HEK293T (cell line): ENCODE data around the gene CNPPD1.

Source experiments
- CTCF ChIA-PET: fragments of 350-600 bp; formaldehyde crosslinking; extraction: SDS; loops from one replicate; lab custom pipeline; 2021; ENCODE audit warnings: antibody characterized with exemption, inconsistent platforms; lab: Yijun Ruan, JAX
- POLR2A ChIA-PET: fragments of 350-600 bp; formaldehyde crosslinking; extraction: SDS; loops from one replicate; lab custom pipeline; 2020; ENCODE audit warnings: antibody characterized with exemption, inconsistent platforms; lab: Yijun Ruan, JAX
- DNase-seq: peaks from one replicate; pipeline ENCODE4 v3.0.0; 2012; ENCODE audit warnings: mixed read lengths; ENCODE audit errors: extremely low spot score
- ARNT ChIP-seq: fragments of 450-650 bp; IDR thresholded peaks from 2 replicates; pipeline ENCODE4 v1.6.1; 2017; ENCODE audit warnings: mild to moderate bottlenecking
- BHLHE40 ChIP-seq: fragments of 450-650 bp; IDR thresholded peaks from 2 replicates; pipeline ENCODE4 v1.6.1; 2016; ENCODE audit warnings: mild to moderate bottlenecking, moderate library complexity, borderline replicate concordance
- CTBP1 ChIP-seq: fragments of 450-650 bp; IDR thresholded peaks from 2 replicates; pipeline ENCODE4 v1.6.1; 2016; ENCODE audit warnings: borderline replicate concordance
- ELF4 ChIP-seq: fragments of 450-650 bp; IDR thresholded peaks from 2 replicates; pipeline ENCODE4 v1.6.1; 2017; ENCODE audit warnings: antibody characterized with exemption
- FOXA1 ChIP-seq: fragments of 450-650 bp; IDR thresholded peaks from 2 replicates; pipeline ENCODE4 v1.6.1; 2016; ENCODE audit warnings: mild to moderate bottlenecking
- FOXK2 ChIP-seq: fragments of 450-650 bp; IDR thresholded peaks from 2 replicates; pipeline ENCODE4 v1.6.1; 2016; ENCODE audit warnings: mild to moderate bottlenecking
- FOXM1 ChIP-seq: fragments of 450-650 bp; IDR thresholded peaks from 2 replicates; pipeline ENCODE4 v1.6.1; 2017; ENCODE audit warnings: mild to moderate bottlenecking, borderline replicate concordance
- HDGF ChIP-seq: fragments of 450-650 bp; IDR thresholded peaks from 2 replicates; pipeline ENCODE4 v1.6.1; 2017; ENCODE audit warnings: antibody characterized with exemption, borderline replicate concordance
- L3MBTL2 ChIP-seq: fragments of 450-650 bp; conservative IDR thresholded peaks from 2 replicates; pipeline ENCODE4 v1.6.1; 2016; ENCODE audit warnings: mild to moderate bottlenecking
- LEF1 ChIP-seq: fragments of 450-650 bp; IDR thresholded peaks from 2 replicates; pipeline ENCODE4 v1.6.1; 2017; ENCODE audit warnings: mild to moderate bottlenecking, borderline replicate concordance
- NFRKB ChIP-seq: fragments of 450-650 bp; IDR thresholded peaks from 2 replicates; pipeline ENCODE4 v1.6.1; 2016; ENCODE audit warnings: mild to moderate bottlenecking, moderate library complexity
- SP1 ChIP-seq: fragments of 450-650 bp; IDR thresholded peaks from 2 replicates; pipeline ENCODE4 v1.6.1; 2017
- SUZ12 ChIP-seq: fragments of 450-650 bp; IDR thresholded peaks from 2 replicates; pipeline ENCODE4 v1.6.1; 2016; ENCODE audit warnings: mild to moderate bottlenecking
- TARDBP ChIP-seq: fragments of 450-650 bp; IDR thresholded peaks from 2 replicates; pipeline ENCODE4 v1.6.1; 2016
- ZNF384 ChIP-seq: fragments of 450-650 bp; IDR thresholded peaks from 2 replicates; pipeline ENCODE4 v1.6.1; 2016
- TF ChIP-seq, protein P1 (sequence below): fragments of 450-650 bp; IDR thresholded peaks from 2 replicates; pipeline ENCODE4 v1.6.1; 2016

CNPPD1 gene

DNA sequence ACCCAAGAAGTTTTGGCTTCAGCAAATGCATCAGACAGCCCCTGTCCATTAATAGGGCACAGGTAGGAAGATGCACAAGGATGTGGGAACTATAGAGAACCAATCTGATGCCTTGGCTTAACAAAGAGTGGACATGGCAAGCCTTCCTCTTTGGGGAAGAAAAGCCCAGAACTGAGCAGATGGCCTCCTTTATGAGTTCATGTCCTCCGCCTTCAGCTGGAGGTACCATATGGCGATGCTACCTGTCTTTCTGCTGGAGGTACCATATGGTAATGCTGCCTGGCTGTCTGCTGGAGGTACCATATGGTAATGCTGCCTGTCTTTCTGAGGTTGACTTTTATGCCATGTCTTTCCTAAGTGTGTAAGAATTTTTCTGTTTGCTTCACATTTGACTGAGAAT is 7.4 kb upstream of the CNPPD1 start:
- ChIA-PET POLR2A (no interaction called here), CTCF (no interaction called here)
- no peak for DNase-seq
- no peak for TF ChIP-seq L3MBTL2

DNA sequence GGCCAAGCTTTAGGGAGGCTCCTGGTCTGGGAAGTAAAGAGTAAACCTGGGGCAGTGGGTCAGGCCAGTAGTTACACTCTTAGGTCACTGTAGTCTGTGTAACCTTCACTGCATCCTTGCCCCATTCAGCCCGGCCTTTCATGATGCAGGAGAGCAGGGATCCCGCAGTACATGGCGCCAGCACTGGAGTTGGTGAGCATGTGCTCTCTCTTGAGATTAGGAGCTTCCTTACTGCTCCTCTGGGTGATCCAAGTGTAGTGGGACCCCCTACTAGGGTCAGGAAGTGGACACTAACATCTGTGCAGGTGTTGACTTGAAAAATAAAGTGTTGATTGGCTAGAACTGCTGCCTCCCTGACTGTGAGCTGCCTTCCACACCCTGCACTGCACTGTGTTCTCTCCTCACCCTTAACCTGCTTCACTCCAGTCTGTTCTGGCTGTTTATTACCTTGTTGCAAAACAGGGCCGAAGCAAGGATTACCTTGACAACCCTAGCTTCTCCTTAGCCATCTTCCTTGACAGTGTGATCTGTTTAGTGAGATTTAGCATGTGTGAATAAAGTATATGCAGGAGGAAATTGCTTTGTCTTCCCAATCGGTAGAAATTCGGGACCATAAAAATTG is 6.5 kb upstream of the CNPPD1 start:
- no peak for DNase-seq
- CTCF ChIA-PET: no interaction called here

DNA sequence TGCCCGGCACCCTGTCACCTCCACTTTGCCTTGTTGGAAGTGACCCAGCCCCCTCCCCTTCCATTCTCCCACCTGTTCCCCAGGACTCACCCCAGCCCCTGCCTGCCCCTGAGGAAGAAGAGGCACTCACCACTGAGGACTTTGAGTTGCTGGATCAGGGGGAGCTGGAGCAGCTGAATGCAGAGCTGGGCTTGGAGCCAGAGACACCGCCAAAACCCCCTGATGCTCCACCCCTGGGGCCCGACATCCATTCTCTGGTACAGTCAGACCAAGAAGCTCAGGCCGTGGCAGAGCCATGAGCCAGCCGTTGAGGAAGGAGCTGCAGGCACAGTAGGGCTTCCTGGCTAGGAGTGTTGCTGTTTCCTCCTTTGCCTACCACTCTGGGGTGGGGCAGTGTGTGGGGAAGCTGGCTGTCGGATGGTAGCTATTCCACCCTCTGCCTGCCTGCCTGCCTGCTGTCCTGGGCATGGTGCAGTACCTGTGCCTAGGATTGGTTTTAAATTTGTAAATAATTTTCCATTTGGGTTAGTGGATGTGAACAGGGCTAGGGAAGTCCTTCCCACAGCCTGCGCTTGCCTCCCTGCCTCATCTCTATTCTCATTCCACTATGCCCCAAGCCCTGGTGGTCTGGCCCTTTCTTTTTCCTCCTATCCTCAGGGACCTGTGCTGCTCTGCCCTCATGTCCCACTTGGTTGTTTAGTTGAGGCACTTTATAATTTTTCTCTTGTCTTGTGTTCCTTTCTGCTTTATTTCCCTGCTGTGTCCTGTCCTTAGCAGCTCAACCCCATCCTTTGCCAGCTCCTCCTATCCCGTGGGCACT is 5.8 kb upstream of the CNPPD1 start:
- CTCF ChIA-PET: no interaction called here
- no peak for DNase-seq
- POLR2A ChIA-PET: no interaction called here
- TF ChIP-seq ZNF384 (no peak), BHLHE40 (no peak), FOXK2 (no peak), SUZ12 (no peak), L3MBTL2 (no peak), SP1 (no peak)

More for the DNA sequence above, 6.5 kb upstream of the CNPPD1 start:
- TF ChIP-seq BHLHE40 (no peak), NFRKB (no peak), ZNF384 (no peak), FOXA1 (no peak), SP1 (no peak), HDGF (no peak), ARNT (no peak), TARDBP (no peak), L3MBTL2 (no peak), LEF1 (no peak), FOXK2 (no peak), SUZ12 (no peak), CTBP1 (no peak), FOXM1 (no peak), ELF4 (no peak)
- TF ChIP-seq, protein P1, sequence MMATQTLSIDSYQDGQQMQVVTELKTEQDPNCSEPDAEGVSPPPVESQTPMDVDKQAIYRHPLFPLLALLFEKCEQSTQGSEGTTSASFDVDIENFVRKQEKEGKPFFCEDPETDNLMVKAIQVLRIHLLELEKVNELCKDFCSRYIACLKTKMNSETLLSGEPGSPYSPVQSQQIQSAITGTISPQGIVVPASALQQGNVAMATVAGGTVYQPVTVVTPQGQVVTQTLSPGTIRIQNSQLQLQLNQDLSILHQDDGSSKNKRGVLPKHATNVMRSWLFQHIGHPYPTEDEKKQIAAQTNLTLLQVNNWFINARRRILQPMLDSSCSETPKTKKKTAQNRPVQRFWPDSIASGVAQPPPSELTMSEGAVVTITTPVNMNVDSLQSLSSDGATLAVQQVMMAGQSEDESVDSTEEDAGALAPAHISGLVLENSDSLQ: no peak
- POLR2A ChIA-PET: no interaction called here

DNA sequence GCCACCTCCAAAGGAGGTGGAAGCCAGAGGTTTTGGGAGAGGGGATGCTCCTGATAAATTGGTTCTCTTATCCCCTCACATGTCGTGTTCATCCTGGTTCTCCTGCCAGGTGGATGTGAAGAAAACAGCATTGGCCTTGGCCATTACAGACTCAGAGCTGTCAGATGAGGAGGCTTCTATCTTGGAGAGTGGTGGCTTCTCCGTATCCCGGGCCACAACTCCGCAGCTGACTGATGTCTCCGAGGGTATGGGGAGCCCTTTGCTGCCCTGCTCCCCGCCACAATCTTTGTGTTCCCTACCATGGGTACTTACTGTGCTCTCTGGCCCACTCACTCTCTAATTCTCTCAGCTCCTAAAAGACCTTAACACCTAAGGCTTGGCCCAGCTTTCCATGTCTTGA is 4.8 kb upstream of the CNPPD1 start:
- ChIA-PET POLR2A (no interaction called here), CTCF (no interaction called here)
- no peak for DNase-seq
- TF ChIP-seq ELF4 (no peak), ZNF384 (no peak), SP1 (no peak), ARNT (no peak), NFRKB (no peak), FOXK2 (no peak)
- TF ChIP-seq, protein P1: no peak

DNA sequence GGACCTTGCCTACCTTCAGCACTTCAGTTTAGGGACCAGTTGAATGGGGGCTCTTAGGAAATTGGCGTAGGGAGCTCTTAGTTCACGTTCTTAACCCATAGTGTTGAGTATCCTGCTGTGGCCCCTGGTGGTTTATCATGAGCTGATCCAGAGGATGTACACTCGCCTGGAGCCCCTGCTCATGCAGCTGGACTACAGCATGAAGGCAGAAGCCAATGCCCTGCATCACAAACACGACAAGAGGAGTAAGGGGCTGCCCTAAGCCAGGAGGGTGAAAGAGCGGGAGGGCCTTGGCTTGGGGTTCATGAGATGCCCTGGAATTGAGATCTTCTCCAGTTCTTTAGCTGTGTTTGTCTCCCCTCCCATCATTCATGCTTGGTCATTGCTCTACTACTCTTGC is 4.2 kb upstream of the CNPPD1 start:
- DNase-seq: no peak
- TF ChIP-seq TARDBP: no peak
- TF ChIP-seq ZNF384: no peak
- TF ChIP-seq SUZ12: no peak
- TF ChIP-seq L3MBTL2: no peak
- TF ChIP-seq LEF1: no peak
- TF ChIP-seq, protein P1: no peak
- no peak for TF ChIP-seq ARNT
- no peak for TF ChIP-seq CTBP1
- TF ChIP-seq FOXM1: no peak
- no peak for TF ChIP-seq FOXK2
- no peak for TF ChIP-seq FOXA1
- no peak for TF ChIP-seq NFRKB
- TF ChIP-seq HDGF: no peak
- no peak for TF ChIP-seq BHLHE40
- no peak for TF ChIP-seq SP1
- TF ChIP-seq ELF4: no peak
- ChIA-PET CTCF (interaction anchor here (0.9 kb wide), 1 partner anchor 114 kb away, joined by 3 read pairs; no protein-coding TSS in a partner anchor), POLR2A (no interaction called here)

DNA sequence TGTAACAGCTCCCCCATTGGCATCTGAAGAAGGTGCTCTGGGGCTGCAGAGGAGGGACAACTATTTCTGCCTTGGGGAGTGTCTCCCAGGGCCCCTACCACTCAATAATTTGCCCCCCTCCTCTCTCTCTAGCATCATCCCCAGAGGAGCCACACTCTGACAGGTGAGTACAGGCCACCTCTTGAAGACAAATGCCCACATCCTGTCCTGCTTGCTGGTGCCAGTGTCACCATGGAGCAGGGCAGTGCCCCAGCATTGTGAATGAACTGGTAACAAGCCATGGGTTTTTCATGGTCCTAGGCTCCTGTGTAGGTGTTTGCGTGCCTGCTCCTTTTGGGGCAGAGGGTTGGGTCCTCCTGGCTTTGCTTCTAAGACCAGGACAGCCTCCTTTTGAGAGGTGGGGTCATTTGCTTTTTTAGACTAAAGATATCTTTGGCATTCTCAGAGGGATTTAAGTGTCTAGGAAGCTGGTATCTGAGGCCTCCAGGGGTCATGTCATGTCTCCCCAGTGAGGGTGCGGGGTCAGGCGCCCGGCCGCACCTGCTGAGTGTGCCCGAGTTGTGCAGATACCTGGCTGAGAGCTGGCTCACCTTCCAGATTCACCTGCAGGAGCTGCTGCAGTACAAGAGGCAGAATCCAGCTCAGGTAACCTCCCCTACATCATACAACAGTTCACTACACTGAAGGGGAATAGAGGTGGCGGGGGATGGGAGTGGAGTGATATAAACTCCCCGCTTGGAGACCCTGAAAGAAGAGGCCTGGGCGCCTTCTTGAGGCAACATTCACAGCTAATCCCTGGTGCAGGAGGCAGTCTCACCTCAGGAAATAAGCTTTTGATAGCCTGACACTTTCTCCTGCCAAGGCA is 3.1 kb upstream of the CNPPD1 start:
- TF ChIP-seq SUZ12 (no peak), TARDBP (no peak), NFRKB (no peak), SP1 (no peak), ARNT (no peak), CTBP1 (no peak), ELF4 (no peak), FOXK2 (no peak), ZNF384 (no peak), HDGF (no peak), FOXM1 (no peak), L3MBTL2 (no peak), LEF1 (no peak), BHLHE40 (no peak), FOXA1 (no peak)
- TF ChIP-seq, protein P1: no peak
- POLR2A ChIA-PET: no interaction called here
- no peak for DNase-seq
- CTCF ChIA-PET: interaction anchor here (0.9 kb wide), 1 partner anchor 115 kb away, joined by 3 read pairs; no protein-coding TSS in a partner anchor
